ENCODE results near the gene PAX7.

The PAX7 gene

DNA sequence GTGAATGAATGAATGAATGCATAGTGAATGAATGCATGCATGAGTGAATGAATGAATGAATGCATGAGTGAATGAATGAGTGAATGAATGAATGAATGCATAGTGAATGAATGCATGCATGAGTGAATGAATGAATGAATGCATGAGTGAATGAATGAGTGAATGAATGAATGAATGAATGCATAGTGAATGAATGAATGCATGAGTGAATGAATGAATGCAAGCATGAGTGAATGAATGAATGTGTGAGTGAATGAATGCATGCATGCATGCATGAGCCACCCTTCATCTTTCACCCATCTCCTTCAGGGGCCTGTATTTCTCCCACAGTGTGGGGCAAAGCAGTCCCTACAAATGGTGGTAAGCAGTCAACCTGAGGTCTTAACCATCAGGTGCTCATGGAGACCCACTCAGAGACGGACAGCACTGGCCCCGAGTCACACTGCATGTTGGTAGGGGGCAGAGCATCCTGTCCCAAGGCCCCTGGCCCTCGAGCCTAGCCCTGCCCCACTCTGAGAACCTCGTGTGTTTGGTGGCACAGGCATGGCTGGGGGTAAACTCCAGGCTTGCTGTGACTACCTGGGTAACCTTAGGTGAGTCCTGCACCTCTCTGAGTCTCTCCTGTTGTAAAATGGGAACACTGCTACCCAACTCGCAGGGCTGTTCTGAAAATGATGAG, 28.0 kb upstream of the PAX7 start:
- Histone ChIP-seq H3K4me1 (ENCODE audit: insufficient read depth, low read length, severe bottlenecking) (no peaks in the 10 kb centered on the region), H3K4me3 (ENCODE audit: low read depth, low read length, poor library complexity, severe bottlenecking) (no peak overlapping the region), H3K36me3 (ENCODE audit: insufficient read depth, low read length) (no peaks in the 10 kb centered on the region), H3K9me2 (ENCODE audit: low read depth, low read length) (no peaks in the 10 kb centered on the region), H3K27me3 (ENCODE audit: insufficient read depth, low read length) (0 out of 2 replicates have a peak, but pooled peaks cover 3% of the 10 kb centered on the region), H2AFZ (ENCODE audit: low read length) (no peak overlapping the region), H3F3A (ENCODE audit: insufficient read depth, low read length) (no peaks in the 10 kb centered on the region), H3K79me2 (ENCODE audit: insufficient read depth, low read length) (no peaks in the 10 kb centered on the region), H3K27ac (ENCODE audit: low read depth, low read length, poor library complexity, severe bottlenecking) (no peak overlapping the region), H4K20me1 (ENCODE audit: insufficient read depth, low read length) (no peaks in the 10 kb centered on the region), H3K9ac (ENCODE audit: low read length) (no peak overlapping the region), H3K9me3 (ENCODE audit: low read length) (no peaks in the 10 kb centered on the region), H3K4me2 (ENCODE audit: low read length) (no peak overlapping the region)
- no peak for TF ChIP-seq EZH2 (IDR thresholded peaks at IDR 0.05; ENCODE audit: borderline replicate concordance, low read length)
- TF ChIP-seq, protein P1, sequence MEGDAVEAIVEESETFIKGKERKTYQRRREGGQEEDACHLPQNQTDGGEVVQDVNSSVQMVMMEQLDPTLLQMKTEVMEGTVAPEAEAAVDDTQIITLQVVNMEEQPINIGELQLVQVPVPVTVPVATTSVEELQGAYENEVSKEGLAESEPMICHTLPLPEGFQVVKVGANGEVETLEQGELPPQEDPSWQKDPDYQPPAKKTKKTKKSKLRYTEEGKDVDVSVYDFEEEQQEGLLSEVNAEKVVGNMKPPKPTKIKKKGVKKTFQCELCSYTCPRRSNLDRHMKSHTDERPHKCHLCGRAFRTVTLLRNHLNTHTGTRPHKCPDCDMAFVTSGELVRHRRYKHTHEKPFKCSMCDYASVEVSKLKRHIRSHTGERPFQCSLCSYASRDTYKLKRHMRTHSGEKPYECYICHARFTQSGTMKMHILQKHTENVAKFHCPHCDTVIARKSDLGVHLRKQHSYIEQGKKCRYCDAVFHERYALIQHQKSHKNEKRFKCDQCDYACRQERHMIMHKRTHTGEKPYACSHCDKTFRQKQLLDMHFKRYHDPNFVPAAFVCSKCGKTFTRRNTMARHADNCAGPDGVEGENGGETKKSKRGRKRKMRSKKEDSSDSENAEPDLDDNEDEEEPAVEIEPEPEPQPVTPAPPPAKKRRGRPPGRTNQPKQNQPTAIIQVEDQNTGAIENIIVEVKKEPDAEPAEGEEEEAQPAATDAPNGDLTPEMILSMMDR (IDR thresholded peaks at IDR 0.05; ENCODE audit: low read length) = no peak

DNA sequence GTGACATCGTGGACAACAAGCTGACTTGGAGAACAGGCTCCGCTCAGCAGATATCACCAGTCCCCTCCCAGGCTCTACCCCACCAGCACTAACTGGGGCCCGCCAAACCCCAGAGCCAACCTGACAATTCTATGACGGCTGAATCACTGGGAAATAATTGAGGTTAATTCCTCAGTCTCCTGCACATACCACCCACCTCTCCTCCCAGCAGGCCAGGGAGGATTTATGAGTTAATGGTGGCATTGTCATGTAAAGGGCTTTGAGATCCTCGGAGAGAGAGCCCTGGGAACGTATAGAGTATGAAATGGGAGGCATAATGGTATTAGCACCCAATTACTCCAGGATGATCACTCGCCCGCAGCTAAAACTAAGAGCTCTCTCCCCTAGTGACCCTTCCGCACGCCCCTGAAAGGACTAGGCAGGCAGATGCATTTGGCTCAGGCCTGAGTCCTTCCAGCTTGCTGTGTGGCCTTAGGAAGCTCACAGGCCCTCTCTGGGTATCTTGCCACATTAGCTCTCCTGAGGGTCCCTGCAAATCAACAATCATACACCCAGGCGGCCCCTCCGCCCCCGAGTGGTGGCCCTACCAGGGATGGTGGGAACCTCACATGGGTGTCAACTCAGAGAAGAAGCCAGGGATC, 27.3 kb upstream of the PAX7 start:
- H3K9me3 ChIP-seq (ENCODE audit: low read length) = no peaks in the 10 kb centered on the region
- no peaks in the 10 kb centered on the region for H4K20me1 ChIP-seq (ENCODE audit: insufficient read depth, low read length)
- H3K27ac ChIP-seq (ENCODE audit: low read depth, low read length, poor library complexity, severe bottlenecking) = no peak overlapping the region
- no peaks in the 10 kb centered on the region for H3K79me2 ChIP-seq (ENCODE audit: insufficient read depth, low read length)
- no peak overlapping the region for H3K4me2 ChIP-seq (ENCODE audit: low read length)
- no peaks in the 10 kb centered on the region for H3K9me2 ChIP-seq (ENCODE audit: low read depth, low read length)
- H2AFZ ChIP-seq (ENCODE audit: low read length) = no peak overlapping the region
- H3K9ac ChIP-seq (ENCODE audit: low read length) = no peak overlapping the region
- H3K4me3 ChIP-seq (ENCODE audit: low read depth, low read length, poor library complexity, severe bottlenecking) = no peak overlapping the region
- H3K36me3 ChIP-seq (ENCODE audit: insufficient read depth, low read length) = no peaks in the 10 kb centered on the region
- 0 out of 2 replicates have a peak, but pooled peaks cover 3% of the 10 kb centered on the region for H3K27me3 ChIP-seq (ENCODE audit: insufficient read depth, low read length)
- H3F3A ChIP-seq (ENCODE audit: insufficient read depth, low read length) = no peaks in the 10 kb centered on the region
- H3K4me1 ChIP-seq (ENCODE audit: insufficient read depth, low read length, severe bottlenecking) = no peaks in the 10 kb centered on the region
- TF ChIP-seq, protein P1 (IDR thresholded peaks at IDR 0.05; ENCODE audit: low read length) = no peak
- TF ChIP-seq EZH2 (IDR thresholded peaks at IDR 0.05; ENCODE audit: borderline replicate concordance, low read length) = no peak

DNA sequence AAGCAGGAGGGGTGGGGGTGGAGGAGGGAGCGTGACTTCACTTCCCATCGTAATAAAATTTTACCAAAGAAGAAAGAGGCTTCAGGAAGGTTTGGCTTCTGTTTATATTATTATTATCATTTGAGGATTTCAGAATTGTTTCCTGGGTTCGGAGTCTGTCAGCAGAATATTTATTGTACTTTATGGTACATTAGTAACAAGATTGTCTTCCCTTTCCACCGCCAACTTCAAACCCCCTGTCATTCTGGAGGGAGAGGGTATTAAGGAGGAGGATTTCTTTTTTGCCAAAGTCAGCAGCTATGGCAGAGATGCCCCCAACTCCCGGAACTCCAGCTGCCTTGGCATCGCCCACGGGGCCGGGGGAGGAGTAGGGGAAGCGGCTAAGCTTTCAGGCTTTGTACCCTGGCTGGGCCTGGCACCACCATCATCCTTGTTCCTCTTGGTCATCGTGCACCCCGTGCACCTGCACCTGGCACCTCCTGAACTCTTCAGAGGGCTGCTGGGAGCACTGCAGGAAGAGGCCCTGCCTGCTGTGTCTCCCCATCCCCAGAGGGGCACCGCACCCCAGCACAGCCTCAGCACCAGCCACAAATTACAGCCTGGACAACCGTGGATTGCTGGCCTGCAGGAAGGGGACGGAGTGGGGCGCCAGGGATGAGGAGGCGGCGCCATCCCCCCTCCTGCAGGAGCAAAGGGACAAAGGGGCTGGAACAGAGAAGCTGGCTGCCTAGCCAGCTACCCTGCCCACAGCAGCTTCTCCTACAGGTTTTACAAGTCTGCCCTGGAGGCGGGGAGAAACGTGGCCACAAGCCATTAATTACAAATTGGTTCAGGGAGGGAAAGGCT, 24.0 kb upstream of the PAX7 start:
- no peak overlapping the region for H3K4me2 ChIP-seq (ENCODE audit: low read length)
- no peaks in the 10 kb centered on the region for H3K9me2 ChIP-seq (ENCODE audit: low read depth, low read length)
- TF ChIP-seq, protein P1 (IDR thresholded peaks at IDR 0.05; ENCODE audit: low read length) = no peak
- no peak for TF ChIP-seq EZH2 (IDR thresholded peaks at IDR 0.05; ENCODE audit: borderline replicate concordance, low read length)
- no peak overlapping the region for H3K27ac ChIP-seq (ENCODE audit: low read depth, low read length, poor library complexity, severe bottlenecking)
- no peak overlapping the region for H3K4me3 ChIP-seq (ENCODE audit: low read depth, low read length, poor library complexity, severe bottlenecking)
- no peaks in the 10 kb centered on the region for H3F3A ChIP-seq (ENCODE audit: insufficient read depth, low read length)
- no peaks in the 10 kb centered on the region for H4K20me1 ChIP-seq (ENCODE audit: insufficient read depth, low read length)
- 0 out of 2 replicates have a peak, but pooled peaks cover 3% of the 10 kb centered on the region for H3K27me3 ChIP-seq (ENCODE audit: insufficient read depth, low read length)
- no peak overlapping the region for H2AFZ ChIP-seq (ENCODE audit: low read length)
- H3K4me1 ChIP-seq (ENCODE audit: insufficient read depth, low read length, severe bottlenecking) = no peaks in the 10 kb centered on the region
- no peaks in the 10 kb centered on the region for H3K79me2 ChIP-seq (ENCODE audit: insufficient read depth, low read length)
- no peaks in the 10 kb centered on the region for H3K9me3 ChIP-seq (ENCODE audit: low read length)
- no peaks in the 10 kb centered on the region for H3K36me3 ChIP-seq (ENCODE audit: insufficient read depth, low read length)
- H3K9ac ChIP-seq (ENCODE audit: low read length) = no peak overlapping the region
